Right forelimb (tissue), 1 donor: ENCODE data around the gene CA12.
"Not testable (repeated sequence)": the region's sequence is repeated elsewhere in the genome, so short reads cannot be mapped to it uniquely, and the experiment has no call there.

Source experiments
- DNase-seq: peaks from one replicate; pipeline ENCODE4 v3.0.0-alpha.2; 2018

The CA12 gene

GRCh38 chr15:63381301-63382204 is at the start of gene CA12:
Gene CA12 (minus strand): TSS chr15:63381846. CDS start chr15:63381720, 126 bp downstream.
- peak; percentile 63 for DNase-seq

- DNase-seq = no peak
Measured at GRCh38 chr15:63430766-63431451, 49.3 kb upstream of the CA12 start.

- no peak for DNase-seq
Measured at GRCh38 chr15:63426552-63426951, 44.9 kb upstream of the CA12 start.

GRCh38 chr15:63425426-63425985 is 43.9 kb upstream of the CA12 start:
- no peak for DNase-seq

- DNase-seq = no peak
Measured at GRCh38 chr15:63422891-63423590, 41.4 kb upstream of the CA12 start.

- DNase-seq = no peak
Measured at GRCh38 chr15:63421433-63421832, 39.8 kb upstream of the CA12 start.

- DNase-seq = no peak
Measured at GRCh38 chr15:63420333-63420747, 38.7 kb upstream of the CA12 start.

GRCh38 chr15:63418811-63419210 is 37.2 kb upstream of the CA12 start:
- DNase-seq = no peak

GRCh38 chr15:63417721-63418120 is 36.1 kb upstream of the CA12 start:
- DNase-seq = no peak

GRCh38 chr15:63417274-63417673 is 35.6 kb upstream of the CA12 start:
- not testable (repeated sequence) for DNase-seq

- DNase-seq = no peak
Measured at GRCh38 chr15:63414474-63415120, 33.0 kb upstream of the CA12 start.

- no peak for DNase-seq
Measured at GRCh38 chr15:63412551-63412950, 30.9 kb upstream of the CA12 start.

- no peak for DNase-seq
Measured at GRCh38 chr15:63411866-63412265, 30.2 kb upstream of the CA12 start.

GRCh38 chr15:63409179-63409578 is 27.5 kb upstream of the CA12 start:
- DNase-seq = no peak

GRCh38 chr15:63408524-63408923 is 26.9 kb upstream of the CA12 start:
- no peak for DNase-seq

- DNase-seq = no peak
Measured at GRCh38 chr15:63407612-63408011, 26.0 kb upstream of the CA12 start.

- DNase-seq = no peak
Measured at GRCh38 chr15:63405683-63406390, 24.2 kb upstream of the CA12 start.

- DNase-seq = no peak
Measured at GRCh38 chr15:63405159-63405558, 23.5 kb upstream of the CA12 start.

- DNase-seq = no peak
Measured at GRCh38 chr15:63403254-63403945, 21.8 kb upstream of the CA12 start.

- DNase-seq = no peak
Measured at GRCh38 chr15:63402498-63403253, 21.0 kb upstream of the CA12 start.
